ENCODE results near the gene SOHLH1.

DNA sequence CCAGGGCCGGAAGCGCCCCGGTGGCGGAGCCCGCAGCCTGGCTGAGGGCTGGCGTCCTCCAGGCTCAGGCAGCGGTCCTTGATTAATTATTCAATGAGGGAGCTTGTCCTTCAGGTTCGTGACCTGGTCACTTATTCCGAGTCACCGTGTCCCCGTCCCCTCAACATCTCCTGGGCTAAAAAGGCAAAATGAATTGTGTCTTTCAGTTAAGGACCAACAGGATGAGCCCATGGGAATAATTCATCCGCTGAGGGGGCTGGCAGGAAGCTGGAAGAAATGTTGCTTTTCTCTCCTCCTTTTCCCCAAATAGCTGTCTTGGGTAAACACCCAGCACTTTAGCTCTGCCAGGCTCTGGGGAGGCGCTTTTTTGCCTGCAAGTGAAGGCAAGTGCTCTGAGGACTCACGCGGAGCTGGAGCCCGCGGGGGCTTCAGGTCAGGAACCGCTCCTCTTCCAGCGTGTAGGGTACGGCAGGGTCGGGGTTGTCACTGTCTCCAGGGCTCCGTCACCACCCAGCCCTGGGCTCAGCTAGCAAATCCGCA lies 15.8 kb upstream of the SOHLH1 start:
- no peak for TF ChIP-seq ELF4 (IDR thresholded peaks at IDR 0.05)
- TF ChIP-seq, protein P1, sequence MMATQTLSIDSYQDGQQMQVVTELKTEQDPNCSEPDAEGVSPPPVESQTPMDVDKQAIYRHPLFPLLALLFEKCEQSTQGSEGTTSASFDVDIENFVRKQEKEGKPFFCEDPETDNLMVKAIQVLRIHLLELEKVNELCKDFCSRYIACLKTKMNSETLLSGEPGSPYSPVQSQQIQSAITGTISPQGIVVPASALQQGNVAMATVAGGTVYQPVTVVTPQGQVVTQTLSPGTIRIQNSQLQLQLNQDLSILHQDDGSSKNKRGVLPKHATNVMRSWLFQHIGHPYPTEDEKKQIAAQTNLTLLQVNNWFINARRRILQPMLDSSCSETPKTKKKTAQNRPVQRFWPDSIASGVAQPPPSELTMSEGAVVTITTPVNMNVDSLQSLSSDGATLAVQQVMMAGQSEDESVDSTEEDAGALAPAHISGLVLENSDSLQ (IDR thresholded peaks at IDR 0.05) = no peak
- TF ChIP-seq NFRKB (IDR thresholded peaks at IDR 0.05) = no peak
- no peak for TF ChIP-seq SP1 (IDR thresholded peaks at IDR 0.05)
- TF ChIP-seq FOXM1 (IDR thresholded peaks at IDR 0.05; ENCODE audit: borderline replicate concordance) = no peak
- TF ChIP-seq TARDBP (IDR thresholded peaks at IDR 0.05) = no peak
- no peak for TF ChIP-seq FOXA1 (IDR thresholded peaks at IDR 0.05)
- TF ChIP-seq ZNF384 (IDR thresholded peaks at IDR 0.05) = no peak
- no peak for TF ChIP-seq SUZ12 (IDR thresholded peaks at IDR 0.05)
- no peak for TF ChIP-seq FOXK2 (IDR thresholded peaks at IDR 0.05)
- no peak for TF ChIP-seq CTBP1 (IDR thresholded peaks at IDR 0.05; ENCODE audit: borderline replicate concordance)
- TF ChIP-seq L3MBTL2 (conservative IDR thresholded peaks at IDR 0.05) = no peak
- TF ChIP-seq HDGF (IDR thresholded peaks at IDR 0.05; ENCODE audit: borderline replicate concordance) = no peak

Measured in HEK293T (cell line).